Vagina (tissue), 2 donors: ENCODE results near the gene CX3CR1. TPM values are rescaled to one million over a fixed set of nuclear protein-coding genes. Genes with fewer than 3 reads are reported as not detected.

Experiments
- DNase-seq, 2 donors: peaks; one replicate each; pipeline ENCODE4 v3.0.0-alpha.2; 2017; ENCODE audit errors: extremely low spot score in 2 of 2
- H3K27ac ChIP-seq: fragments of 200-600 bp; sonication (generic); one replicate; pipeline ENCODE4 v1.5.1; 2019
- H3K27me3 ChIP-seq: fragments of 200-600 bp; sonication (generic); one replicate; pipeline ENCODE4 v1.5.1; 2019
- H3K36me3 ChIP-seq, 2 donors: fragments of 200-600 bp; sonication (generic); one replicate each; pipeline ENCODE4 v1.5.1; 2017 to 2019
- H3K4me1 ChIP-seq: fragments of 200-600 bp; sonication (generic); one replicate; pipeline ENCODE4 v1.5.1; 2019
- H3K4me3 ChIP-seq, 2 donors: fragments of 200-600 bp; sonication (generic); 1 replicate in 1 of 2; 2 replicates in 1 of 2; pipeline ENCODE4 v1.5.1; 2016 to 2019
- H3K9me3 ChIP-seq: fragments of 200-600 bp; sonication (generic); one replicate; pipeline ENCODE4 v1.5.1; 2019
- POLR2A ChIP-seq, 2 donors: fragments of 450-650 bp; IDR thresholded peaks; one replicate each; pipeline ENCODE4 v1.6.1; 2017; ENCODE audit warnings: antibody characterized with exemption in 2 of 2, mild to moderate bottlenecking in 2 of 2, moderate library complexity in 2 of 2
- POLR2AphosphoS5 ChIP-seq, 2 donors: sonication (generic); formaldehyde crosslinking; IDR thresholded peaks; one replicate each; pipeline ENCODE4 v1.9.0; 2017; ENCODE audit warnings: antibody characterized with exemption in 2 of 2, mild to moderate bottlenecking in 2 of 2, low read depth in 1 of 2; ENCODE audit not compliant: insufficient read depth in 1 of 2
- intact Hi-C: fragments of 100-400 bp; cut with DNase I; formaldehyde crosslinking; loops from one replicate; pipeline ENCODE4 v1.15.1; 2023
- total RNA-seq: library from RNA; depleted of rRNA; stranded (reverse); fragments of >200 nt; gene quantifications from one replicate; pipeline ENCODE4 v1.2.3, GENCODE V29; 2016
- TF ChIP-seq, protein P1 (sequence below), 3 experiments: fragments of 450-650 bp in 2 of 3; fragments of 200-600 bp in 1 of 3; sonication (generic) in 1 of 3; IDR thresholded peaks; one replicate each; pipeline ENCODE4 v1.5.1; 2017 to 2019; ENCODE audit warnings: antibody characterized with exemption in 3 of 3, mild to moderate bottlenecking in 2 of 3, moderate library complexity in 2 of 3

Gene CX3CR1
- total RNA-seq, 1 donor from 2014 or later, result not detected

DNA sequence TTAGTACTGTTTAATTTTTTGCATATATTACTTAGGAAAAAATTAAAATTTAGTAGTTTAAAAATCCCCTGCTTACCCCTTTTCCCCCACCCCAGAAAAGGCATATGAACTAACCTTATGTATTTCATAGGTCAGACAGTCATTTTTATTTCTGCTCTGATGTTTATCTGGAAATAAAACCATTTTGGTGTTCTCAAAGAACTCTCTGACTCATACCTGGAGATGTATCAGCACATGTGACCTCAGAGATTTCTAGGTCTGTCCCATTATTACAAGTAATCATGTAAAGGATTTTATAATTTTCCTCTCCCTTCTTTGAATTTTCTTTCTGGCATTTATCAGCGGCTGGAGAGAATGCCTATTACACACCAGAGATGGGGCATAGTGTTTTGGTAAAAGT lies 35.6 kb upstream of the CX3CR1 start:
- H3K4me1 ChIP-seq, result no peaks in the 10 kb centered on the region
- no peaks in the 10 kb centered on the region for H3K36me3 ChIP-seq
- intact Hi-C loops, result no loop called here
- no peaks in the 10 kb centered on the region for H3K9me3 ChIP-seq
- H3K27ac ChIP-seq, result no peak overlapping the region
- TF ChIP-seq, protein P1, sequence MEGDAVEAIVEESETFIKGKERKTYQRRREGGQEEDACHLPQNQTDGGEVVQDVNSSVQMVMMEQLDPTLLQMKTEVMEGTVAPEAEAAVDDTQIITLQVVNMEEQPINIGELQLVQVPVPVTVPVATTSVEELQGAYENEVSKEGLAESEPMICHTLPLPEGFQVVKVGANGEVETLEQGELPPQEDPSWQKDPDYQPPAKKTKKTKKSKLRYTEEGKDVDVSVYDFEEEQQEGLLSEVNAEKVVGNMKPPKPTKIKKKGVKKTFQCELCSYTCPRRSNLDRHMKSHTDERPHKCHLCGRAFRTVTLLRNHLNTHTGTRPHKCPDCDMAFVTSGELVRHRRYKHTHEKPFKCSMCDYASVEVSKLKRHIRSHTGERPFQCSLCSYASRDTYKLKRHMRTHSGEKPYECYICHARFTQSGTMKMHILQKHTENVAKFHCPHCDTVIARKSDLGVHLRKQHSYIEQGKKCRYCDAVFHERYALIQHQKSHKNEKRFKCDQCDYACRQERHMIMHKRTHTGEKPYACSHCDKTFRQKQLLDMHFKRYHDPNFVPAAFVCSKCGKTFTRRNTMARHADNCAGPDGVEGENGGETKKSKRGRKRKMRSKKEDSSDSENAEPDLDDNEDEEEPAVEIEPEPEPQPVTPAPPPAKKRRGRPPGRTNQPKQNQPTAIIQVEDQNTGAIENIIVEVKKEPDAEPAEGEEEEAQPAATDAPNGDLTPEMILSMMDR (IDR thresholded peaks at IDR 0.05), result no peak
- TF ChIP-seq POLR2AphosphoS5 (IDR thresholded peaks at IDR 0.05; ENCODE audit: insufficient read depth in 1 of 2, low read depth in 1 of 2), result no peak
- TF ChIP-seq POLR2A (IDR thresholded peaks at IDR 0.05), result no peak
- H3K27me3 ChIP-seq, result no peaks in the 10 kb centered on the region
- DNase-seq, result no peak
- H3K4me3 ChIP-seq, result no peak overlapping the region

DNA sequence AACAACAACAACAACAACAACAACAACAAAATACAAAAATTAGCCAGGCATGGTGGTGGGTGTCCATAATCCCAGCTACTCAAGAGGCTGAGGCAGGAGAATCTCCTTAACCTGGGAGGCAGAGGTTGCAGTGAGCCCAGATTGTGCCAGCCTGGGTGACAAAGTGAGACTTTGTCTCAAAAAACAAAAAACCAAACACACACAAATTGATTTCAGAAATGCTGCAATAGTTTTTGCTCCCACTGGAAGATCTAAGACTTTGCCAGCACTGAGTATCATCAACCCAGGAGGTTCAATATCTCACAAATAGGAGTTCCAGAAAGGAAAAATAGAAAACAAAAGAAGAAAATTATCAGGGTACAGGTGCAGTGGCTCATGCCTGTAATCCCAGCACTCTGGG lies 33.5 kb upstream of the CX3CR1 start:
- no peak overlapping the region for H3K27ac ChIP-seq
- intact Hi-C loops, result no loop called here
- no peaks in the 10 kb centered on the region for H3K27me3 ChIP-seq
- TF ChIP-seq, protein P1 (IDR thresholded peaks at IDR 0.05), result no peak
- no peak for TF ChIP-seq POLR2AphosphoS5 (IDR thresholded peaks at IDR 0.05; ENCODE audit: insufficient read depth in 1 of 2, low read depth in 1 of 2)
- no peak for TF ChIP-seq POLR2A (IDR thresholded peaks at IDR 0.05)
- no peaks in the 10 kb centered on the region for H3K4me1 ChIP-seq
- no peaks in the 10 kb centered on the region for H3K36me3 ChIP-seq
- H3K9me3 ChIP-seq, result no peaks in the 10 kb centered on the region
- H3K4me3 ChIP-seq, result no peak overlapping the region
- DNase-seq, result no peak

DNA sequence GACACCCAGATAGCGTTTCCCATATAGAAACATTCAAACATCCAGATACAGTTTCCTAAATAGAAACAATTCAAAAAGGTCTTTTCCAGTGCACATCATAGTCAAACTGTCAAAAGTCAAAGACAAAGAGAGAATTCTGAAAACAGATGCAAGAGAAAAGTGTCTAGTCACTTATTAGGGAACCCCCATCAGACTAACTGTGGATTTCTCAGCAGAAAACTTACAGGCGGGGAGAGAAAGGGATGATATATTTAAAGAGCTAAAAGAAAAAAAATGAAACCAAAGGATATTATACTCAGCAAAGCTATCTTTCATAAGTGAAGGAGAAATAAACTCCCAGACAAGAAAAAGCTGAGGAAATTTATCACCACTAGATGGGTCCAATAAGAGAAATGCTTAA lies 22.3 kb upstream of the CX3CR1 start:
- no peaks in the 10 kb centered on the region for H3K36me3 ChIP-seq
- H3K27ac ChIP-seq, result no peak overlapping the region
- no peak for TF ChIP-seq POLR2A (IDR thresholded peaks at IDR 0.05)
- no peak for TF ChIP-seq POLR2AphosphoS5 (IDR thresholded peaks at IDR 0.05; ENCODE audit: insufficient read depth in 1 of 2, low read depth in 1 of 2)
- TF ChIP-seq, protein P1 (IDR thresholded peaks at IDR 0.05), result no peak
- H3K27me3 ChIP-seq, result no peaks in the 10 kb centered on the region
- H3K9me3 ChIP-seq, result peaks cover 5% of the 10 kb centered on the region
- no peak overlapping the region for H3K4me3 ChIP-seq
- intact Hi-C loops, result no loop called here
- no peak for DNase-seq
- H3K4me1 ChIP-seq, result no peaks in the 10 kb centered on the region

DNA sequence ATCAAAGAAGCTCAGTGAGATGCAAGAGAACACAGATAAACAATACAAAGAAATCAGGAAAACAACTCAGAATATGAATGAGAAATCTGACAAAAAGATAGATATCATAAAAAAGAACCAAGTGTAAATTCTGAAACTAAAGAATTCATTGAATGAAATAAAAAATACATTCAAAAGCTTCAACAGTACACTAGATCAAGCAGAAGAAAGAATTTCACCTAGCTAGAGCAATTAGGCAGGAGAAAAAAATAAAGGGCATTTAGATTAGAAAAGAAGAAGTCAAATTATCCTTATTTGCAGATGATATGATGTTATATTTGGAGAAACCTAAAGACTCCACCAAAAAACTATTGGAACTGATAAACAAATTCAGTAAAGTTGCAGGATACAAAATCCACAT lies 19.4 kb upstream of the CX3CR1 start:
- intact Hi-C loops, result no loop called here
- DNase-seq, result no peak
- H3K4me3 ChIP-seq, result no peak overlapping the region
- no peaks in the 10 kb centered on the region for H3K27me3 ChIP-seq
- peaks cover 5% of the 10 kb centered on the region for H3K9me3 ChIP-seq
- no peaks in the 10 kb centered on the region for H3K36me3 ChIP-seq
- TF ChIP-seq POLR2AphosphoS5 (IDR thresholded peaks at IDR 0.05; ENCODE audit: insufficient read depth in 1 of 2, low read depth in 1 of 2) (no peak), POLR2A (IDR thresholded peaks at IDR 0.05) (no peak)
- TF ChIP-seq, protein P1 (IDR thresholded peaks at IDR 0.05), result no peak
- H3K27ac ChIP-seq, result no peak overlapping the region
- H3K4me1 ChIP-seq, result no peaks in the 10 kb centered on the region

DNA sequence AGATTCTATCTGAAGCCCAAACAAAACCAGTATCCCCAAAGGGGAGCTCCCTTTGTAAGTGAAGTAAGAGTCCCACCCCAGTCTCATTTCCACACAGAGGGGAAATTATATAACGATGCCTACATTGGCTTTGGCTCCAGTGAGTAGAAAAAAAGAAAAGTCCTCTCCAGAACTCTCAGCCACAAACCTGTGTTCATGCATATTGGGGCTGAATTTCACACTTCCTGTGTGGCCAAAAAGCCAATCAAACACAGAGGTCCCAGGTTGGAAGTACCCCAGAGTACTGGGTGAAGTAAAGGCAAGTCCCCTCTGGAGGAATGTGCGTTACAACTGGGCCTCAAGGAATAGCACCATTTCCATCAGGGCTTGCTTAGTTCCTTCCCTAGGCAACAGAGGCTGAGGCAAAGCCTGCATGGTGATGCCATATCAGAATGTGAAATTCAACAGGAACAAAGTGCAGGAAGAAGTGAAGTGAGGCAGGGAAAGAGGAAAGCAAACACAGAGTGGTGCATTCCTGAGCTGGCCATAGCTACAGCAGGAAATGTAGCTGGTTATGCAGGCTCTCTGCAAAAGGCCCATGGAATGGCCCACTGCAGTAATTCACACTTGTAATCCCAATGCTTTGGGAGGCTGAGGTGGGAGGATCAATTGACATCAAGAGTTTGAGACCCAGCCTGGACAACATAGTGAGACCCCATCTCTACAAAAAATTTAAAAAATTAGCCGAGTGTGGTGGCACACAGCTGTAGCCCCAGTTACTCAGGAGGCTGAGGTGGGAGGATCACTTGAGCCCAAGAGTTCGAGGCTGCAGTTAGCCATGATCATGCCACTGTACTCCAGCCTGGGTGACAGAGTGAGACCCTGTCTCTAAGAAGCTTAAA lies 16.6 kb upstream of the CX3CR1 start:
- Histone ChIP-seq H3K4me3 (no peak overlapping the region), H3K36me3 (no peaks in the 10 kb centered on the region), H3K27ac (no peak overlapping the region), H3K4me1 (no peaks in the 10 kb centered on the region), H3K27me3 (no peaks in the 10 kb centered on the region), H3K9me3 (peaks cover 5% of the 10 kb centered on the region)
- no peak for DNase-seq
- TF ChIP-seq, protein P1 (IDR thresholded peaks at IDR 0.05), result no peak
- TF ChIP-seq POLR2A (IDR thresholded peaks at IDR 0.05) (no peak), POLR2AphosphoS5 (IDR thresholded peaks at IDR 0.05; ENCODE audit: insufficient read depth in 1 of 2, low read depth in 1 of 2) (no peak)
- intact Hi-C loops, result no loop called here
